Panc1 (cell line): ENCODE measurements around the gene KCNA3.

Experiments
- CTCF ChIP-seq: fragments of 450-650 bp; IDR thresholded peaks from 2 replicates; pipeline ENCODE4 v1.5.1; 2017; ENCODE audit warnings: mild to moderate bottlenecking
- POLR2AphosphoS5 ChIP-seq: IDR thresholded peaks from 2 replicates; pipeline ENCODE4 v1.6.1; 2012; ENCODE audit warnings: mild to moderate bottlenecking, low read depth, low read length, moderate library complexity
- REST ChIP-seq, 2 experiments: IDR thresholded peaks; 2 replicates each; pipeline ENCODE4 v1.6.1; 2011 to 2012; ENCODE audit warnings: low read depth in 2 of 2, control low read depth in 1 of 2, low read length in 1 of 2, mild to moderate bottlenecking in 1 of 2, moderate library complexity in 1 of 2; ENCODE audit not compliant: insufficient read depth in 1 of 2
- SIN3A ChIP-seq: IDR thresholded peaks from 2 replicates; pipeline ENCODE4 v1.6.1; 2012; ENCODE audit warnings: low read depth, mild to moderate bottlenecking, low read length, moderate library complexity, borderline replicate concordance; ENCODE audit not compliant: insufficient read depth
- TCF7L2 ChIP-seq: IDR thresholded peaks from 2 replicates; pipeline ENCODE4 v1.6.1; 2011; ENCODE audit warnings: mild to moderate bottlenecking, low read depth, low read length, inconsistent platforms

GRCh38 chr1:110639724-110640386, 34.9 kb downstream of the KCNA3 start:
- TF ChIP-seq SIN3A (no peak), CTCF (no peak), POLR2AphosphoS5 (no peak), REST (IDR thresholded peaks at IDR 0.05; ENCODE audit: insufficient read depth in 1 of 2, low read depth in 2 of 2, low read length in 1 of 2) (no peak), TCF7L2 (no peak)
